Stomach (tissue), 9 donors: ENCODE measurements around the gene POGLUT2. TPM values are rescaled to one million over a fixed set of nuclear protein-coding genes. Genes with fewer than 3 reads are reported as not detected.

ENCODE experiments used
- DNase-seq, 2 donors: peaks; one replicate each; pipeline versions ENCODE4 v3.0.0 to v3.0.0-alpha.2; 2013 to 2019
- H3K27ac ChIP-seq, 5 donors: fragments of 200-600 bp in 4 of 5; sonication (generic) in 4 of 5; one replicate each; pipeline ENCODE4 v1.5.1; 2013 to 2019; ENCODE audit warnings: mild to moderate bottlenecking in 1 of 5, moderate library complexity in 1 of 5
- H3K27me3 ChIP-seq, 3 donors: fragments of 200-600 bp; sonication (generic); one replicate each; pipeline ENCODE4 v1.5.1; 2017 to 2019; ENCODE audit warnings: mixed run types in 1 of 3
- H3K36me3 ChIP-seq, 4 donors: fragments of 200-600 bp; sonication (generic); 1 replicate in 3 of 4; 2 replicates in 1 of 4; pipeline ENCODE4 v1.5.1; 2016 to 2019
- H3K4me1 ChIP-seq, 4 donors: fragments of 200-600 bp; sonication (generic); one replicate each; pipeline ENCODE4 v1.5.1; 2016 to 2019
- H3K4me3 ChIP-seq, 4 donors: fragments of 200-600 bp; sonication (generic) in 3 of 4; one replicate each; pipeline ENCODE4 v1.5.1; 2016 to 2019; ENCODE audit warnings: mild to moderate bottlenecking in 1 of 4
- H3K9me3 ChIP-seq, 4 donors: fragments of 200-600 bp; sonication (generic); one replicate each; pipeline ENCODE4 v1.5.1; 2016 to 2019
- CTCF ChIP-seq, 7 experiments: fragments of 450-650 bp in 4 of 7; fragments of 200-600 bp in 3 of 7; sonication (generic) in 3 of 7; IDR thresholded peaks; one replicate each; pipeline ENCODE4 v1.5.1; 2016 to 2019; ENCODE audit warnings: antibody characterized with exemption in 7 of 7, control low read depth in 2 of 7, mild to moderate bottlenecking in 1 of 7
- EP300 ChIP-seq: sonication (generic); formaldehyde crosslinking; IDR thresholded peaks from one replicate; pipeline ENCODE4 v1.6.1; 2017; ENCODE audit warnings: antibody characterized with exemption
- POLR2A ChIP-seq, 4 donors: fragments of 450-650 bp; IDR thresholded peaks; one replicate each; pipeline ENCODE4 v1.6.1; 2016; ENCODE audit warnings: antibody characterized with exemption in 4 of 4, control low read depth in 2 of 4, mild to moderate bottlenecking in 1 of 4, moderate library complexity in 1 of 4
- POLR2AphosphoS5 ChIP-seq, 3 donors: sonication (generic); formaldehyde crosslinking; IDR thresholded peaks; one replicate each; pipeline ENCODE4 v1.6.1; 2016; ENCODE audit warnings: antibody characterized with exemption in 3 of 3
- WGBS, 5 donors: extraction: QIAGEN DNeasy Blood & Tissue Kit in 3 of 5; methylation state at CpG; one replicate each; pipeline versions ENCODE4 v1.1.5 to v1.1.7; 2013 to 2018; 5-methylcytosine and 5-hydroxymethylcytosine counted together
- intact Hi-C: fragments of 100-400 bp; cut with DNase I; formaldehyde crosslinking; loops from one replicate; pipeline ENCODE4 v1.15.1; 2023; ENCODE audit warnings: low total_unique reads
- polyA plus RNA-seq, 3 donors: library from polyadenylated mRNA; stranded (reverse); fragments of 200-250 nt; gene quantifications; one replicate each; pipeline ENCODE4 v1.2.3, GENCODE V29; 2013
- total RNA-seq, 5 donors: library from RNA; depleted of rRNA; stranded (reverse); fragments of >200 nt; gene quantifications; one replicate each; pipeline versions ENCODE4 v1.1.0 to v1.2.3, GENCODE V29; 2014 to 2016
- donor health status: healthy with polysubstance abuse.
- donor health status: Bipolar disorder and iron deficiency.
- donor health status: healthy.

The POGLUT2 gene
- total and polyA plus RNA-seq, 8 donors = 0.58 to 48.2 (median 2.2) TPM; not detected in 1

DNA sequence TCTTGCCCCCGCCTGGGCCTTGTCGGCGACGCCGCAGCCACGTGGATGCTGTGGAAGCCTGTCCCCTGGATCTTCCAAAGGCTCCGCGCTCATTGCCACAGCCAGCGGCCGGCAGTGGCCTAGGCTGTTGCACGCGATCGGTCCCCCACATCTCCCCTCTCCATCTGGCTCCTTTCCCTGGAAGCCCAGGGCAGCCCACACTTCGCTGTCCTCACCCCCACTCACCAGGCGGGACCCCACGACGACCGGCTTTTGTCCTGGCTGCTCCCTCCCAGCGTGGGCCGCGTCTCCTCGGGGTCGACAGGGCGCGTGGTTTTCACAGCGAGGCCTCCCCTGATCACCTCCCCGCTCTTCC is 24.6 kb downstream of the POGLUT2 start:
- Histone ChIP-seq H3K4me1 (peaks cover 5 to 26% (median 15%) of the 10 kb centered on the region in 4 donors), H3K36me3 (no peaks in the 10 kb centered on the region), H3K27me3 (no peaks in the 10 kb centered on the region), H3K27ac (peak overlapping the region in 4 of 5 donors; percentile 80 to 92 (median 85)), H3K9me3 (no peaks in the 10 kb centered on the region), H3K4me3 (peak overlapping the region; percentile 77 to 87 (median 82))
- DNase-seq = no peak
- TF ChIP-seq CTCF (IDR thresholded peaks at IDR 0.05) (no peak), POLR2AphosphoS5 (IDR thresholded peaks at IDR 0.05) (no peak), EP300 (no peak), POLR2A (IDR thresholded peaks at IDR 0.05) (no peak)
- 70 to 83% (median 81%) methylated on average over 22 to 27 of the region's 27 CpGs for WGBS, 5 donors
- intact Hi-C loops = no loop called here

DNA sequence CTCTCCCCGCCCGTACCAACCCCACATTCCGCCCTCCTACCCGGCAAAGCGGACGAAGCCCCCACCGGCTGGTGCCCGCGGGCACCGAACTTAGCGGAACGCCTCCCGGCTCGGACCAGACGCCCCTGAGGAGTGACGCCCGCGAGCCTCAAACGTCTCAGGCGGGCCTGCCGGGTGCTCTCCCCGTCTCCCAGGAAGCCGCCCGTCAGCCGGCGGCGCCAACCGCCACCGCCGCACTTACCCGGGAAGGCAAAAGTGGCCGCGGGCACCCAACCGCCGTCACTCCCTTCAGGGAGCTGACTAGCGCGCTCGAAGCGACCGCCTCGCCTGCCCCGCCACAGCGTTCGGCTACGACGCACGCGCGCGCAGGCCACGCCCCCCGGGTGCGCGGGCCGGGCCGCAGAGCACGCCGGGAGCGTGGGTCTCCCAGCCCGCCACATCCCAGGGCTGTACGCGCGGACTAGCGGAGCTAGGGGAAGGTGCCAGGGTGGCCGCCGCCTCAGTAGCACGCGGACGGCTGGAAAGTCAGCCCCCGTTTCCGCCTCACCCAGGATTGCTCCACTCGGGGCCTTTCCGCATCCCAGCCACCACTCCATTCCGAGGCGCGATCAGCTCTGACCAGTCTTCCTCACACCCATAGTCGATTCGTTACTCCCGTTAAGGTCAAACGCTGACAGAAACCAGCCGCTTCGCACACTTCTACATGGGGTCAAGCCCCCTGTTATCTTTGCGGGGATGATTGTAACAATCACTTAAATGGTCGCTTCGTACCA is 25.1 kb downstream of the POGLUT2 start, which contains the start of gene TEX30:
Gene TEX30, minus strand, starts transcription at position 346 of the 773 bp plus-strand sequence. CDS start 3,760 bp downstream, outside the sequence.
- peak within 1 kb of the TSS; percentile 63 to 92 (median 81) for H3K27ac ChIP-seq
- intact Hi-C loops = no loop called here
- H3K27me3 ChIP-seq = no peaks in the 10 kb centered on the region
- H3K4me3 ChIP-seq = peak within 1 kb of the TSS; percentile 77 to 87 (median 82)
- H3K36me3 ChIP-seq = no peaks in the 10 kb centered on the region
- peak; percentile 87 to 96 for DNase-seq
- TF ChIP-seq POLR2AphosphoS5 (IDR thresholded peaks at IDR 0.05) = peak; percentile 86 to 92 (median 88)
- peak in 1 of 4 donors; percentile 67 for TF ChIP-seq POLR2A (IDR thresholded peaks at IDR 0.05)
- no peak for TF ChIP-seq CTCF (IDR thresholded peaks at IDR 0.05)
- no peak for TF ChIP-seq EP300
- H3K9me3 ChIP-seq = no peaks in the 10 kb centered on the region
- 1 to 4% (median 2%) methylated on average over 24 to 85 of the region's 85 CpGs for WGBS, 5 donors
- peaks cover 5 to 22% (median 14%) of the 10 kb centered on the region in 4 donors for H3K4me1 ChIP-seq

DNA sequence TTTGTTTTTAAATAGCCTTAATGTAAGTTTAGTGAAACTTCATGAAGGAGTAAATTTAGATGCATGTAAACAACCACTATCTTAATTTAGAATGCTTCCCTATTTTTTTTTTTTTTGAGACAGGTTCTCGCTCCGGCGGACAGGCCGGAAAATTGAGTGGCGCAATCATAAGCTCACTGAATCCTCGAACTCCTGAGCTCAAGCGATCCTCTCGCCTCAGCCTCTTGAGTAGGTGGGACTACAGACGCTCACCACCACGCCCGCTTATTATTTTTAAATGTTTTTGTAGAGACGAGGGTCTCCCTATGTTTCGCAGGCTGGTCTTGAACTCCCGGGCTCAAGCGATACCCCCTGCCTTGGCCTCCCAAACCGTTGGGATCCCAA is 26.7 kb downstream of the POGLUT2 start:
- intact Hi-C loops = no loop called here
- Histone ChIP-seq H3K27ac (no peak overlapping the region), H3K27me3 (no peaks in the 10 kb centered on the region), H3K9me3 (no peaks in the 10 kb centered on the region), H3K4me1 (peaks cover 5 to 22% (median 14%) of the 10 kb centered on the region in 4 donors), H3K36me3 (peaks cover 0 to 9% (median 5%) of the 10 kb centered on the region in 4 donors), H3K4me3 (no peak overlapping the region)
- no peak for DNase-seq
- TF ChIP-seq POLR2AphosphoS5 (IDR thresholded peaks at IDR 0.05) (no peak), EP300 (no peak), CTCF (IDR thresholded peaks at IDR 0.05) (no peak), POLR2A (IDR thresholded peaks at IDR 0.05) (no peak)
- 91 to 96% (median 94%) methylated on average over 16 of the region's 16 CpGs for WGBS, 5 donors

GRCh38 chr13:102771298-102772041 is 27.3 kb downstream of the POGLUT2 start:
- Histone ChIP-seq H3K4me3 (no peak overlapping the region), H3K27ac (no peak overlapping the region), H3K4me1 (peaks cover 5 to 22% (median 14%) of the 10 kb centered on the region in 4 donors), H3K9me3 (no peaks in the 10 kb centered on the region), H3K27me3 (no peaks in the 10 kb centered on the region), H3K36me3 (peaks cover 0 to 13% (median 6%) of the 10 kb centered on the region in 4 donors)
- TF ChIP-seq EP300 (no peak), CTCF (IDR thresholded peaks at IDR 0.05) (no peak), POLR2AphosphoS5 (IDR thresholded peaks at IDR 0.05) (no peak), POLR2A (IDR thresholded peaks at IDR 0.05) (no peak)
- WGBS, 5 donors = 85 to 89% (median 88%) methylated on average over 6 of the region's 6 CpGs
- no peak for DNase-seq
- intact Hi-C loops = no loop called here
